Measurements from ENCODE around the gene LSM3. TPM values are rescaled to one million over a fixed set of nuclear protein-coding genes. Genes with fewer than 3 reads are reported as not detected.

LSM3 gene
- total RNA-seq, 2 donors from 2014 or later, result 4.9 TPM

GRCh38 chr3:14213066-14213774, 34.6 kb downstream of the LSM3 start:
- TF ChIP-seq CTCF (IDR thresholded peaks at IDR 0.05), result no peak
- H3K9me3 ChIP-seq, result no peaks in the 10 kb centered on the region
- H3K27ac ChIP-seq, result no peak overlapping the region
- no peak overlapping the region for H3K4me3 ChIP-seq
- H3K27me3 ChIP-seq (replicated peaks; ENCODE audit: insufficient read depth), result no peaks in the 10 kb centered on the region
- DNase-seq (ENCODE audit: low spot score), result no peak
- no peaks in the 10 kb centered on the region for H3K36me3 ChIP-seq
- no peak for ATAC-seq (ENCODE audit: insufficient number of reproducible peaks, low FRiP score, low read depth)
- no peaks in the 10 kb centered on the region for H3K4me1 ChIP-seq (ENCODE audit: control insufficient read depth in 1 of 2, low read depth in 2 of 2)

GRCh38 chr3:14214764-14215163, 36.1 kb downstream of the LSM3 start:
- DNase-seq (ENCODE audit: low spot score), result no peak
- ATAC-seq (ENCODE audit: insufficient number of reproducible peaks, low FRiP score, low read depth), result no peak
- Histone ChIP-seq H3K9me3 (no peaks in the 10 kb centered on the region), H3K4me1 (ENCODE audit: control insufficient read depth in 1 of 2, low read depth in 2 of 2) (no peaks in the 10 kb centered on the region), H3K27ac (no peak overlapping the region), H3K4me3 (no peak overlapping the region), H3K27me3 (replicated peaks; ENCODE audit: insufficient read depth) (no peaks in the 10 kb centered on the region), H3K36me3 (no peaks in the 10 kb centered on the region)
- no peak for TF ChIP-seq CTCF (IDR thresholded peaks at IDR 0.05)

GRCh38 chr3:14216257-14217048, 37.8 kb downstream of the LSM3 start:
- H3K36me3 ChIP-seq, result no peaks in the 10 kb centered on the region
- H3K27ac ChIP-seq, result no peak overlapping the region
- ATAC-seq (ENCODE audit: insufficient number of reproducible peaks, low FRiP score, low read depth), result no peak
- no peak for DNase-seq (ENCODE audit: low spot score)
- no peak overlapping the region for H3K4me3 ChIP-seq
- no peaks in the 10 kb centered on the region for H3K27me3 ChIP-seq (replicated peaks; ENCODE audit: insufficient read depth)
- H3K4me1 ChIP-seq (ENCODE audit: control insufficient read depth in 1 of 2, low read depth in 2 of 2), result no peaks in the 10 kb centered on the region
- TF ChIP-seq CTCF (IDR thresholded peaks at IDR 0.05), result no peak
- H3K9me3 ChIP-seq, result peaks cover 5% of the 10 kb centered on the region

- no peak for TF ChIP-seq CTCF (IDR thresholded peaks at IDR 0.05)
- Histone ChIP-seq H3K4me3 (no peak overlapping the region), H3K36me3 (no peaks in the 10 kb centered on the region), H3K27me3 (replicated peaks; ENCODE audit: insufficient read depth) (no peaks in the 10 kb centered on the region), H3K9me3 (peaks cover 5% of the 10 kb centered on the region), H3K27ac (no peak overlapping the region), H3K4me1 (ENCODE audit: control insufficient read depth in 1 of 2, low read depth in 2 of 2) (no peaks in the 10 kb centered on the region)
- DNase-seq (ENCODE audit: low spot score), result no peak
- ATAC-seq (ENCODE audit: insufficient number of reproducible peaks, low FRiP score, low read depth), result no peak
Observed at GRCh38 chr3:14218355-14218754, 39.7 kb downstream of the LSM3 start.

GRCh38 chr3:14220933-14221332, 42.3 kb downstream of the LSM3 start:
- Histone ChIP-seq H3K4me3 (no peak overlapping the region), H3K27me3 (replicated peaks; ENCODE audit: insufficient read depth) (no peaks in the 10 kb centered on the region), H3K36me3 (no peaks in the 10 kb centered on the region), H3K4me1 (ENCODE audit: control insufficient read depth in 1 of 2, low read depth in 2 of 2) (no peaks in the 10 kb centered on the region), H3K9me3 (peaks cover 5% of the 10 kb centered on the region), H3K27ac (no peak overlapping the region)
- DNase-seq (ENCODE audit: low spot score) (no peak), ATAC-seq (ENCODE audit: insufficient number of reproducible peaks, low FRiP score, low read depth) (no peak)
- TF ChIP-seq CTCF (IDR thresholded peaks at IDR 0.05), result no peak

Data from thoracic aorta (tissue), 2 donors.